ENCODE data around the gene USP21. TPM values are rescaled to one million over a fixed set of nuclear protein-coding genes. Genes with fewer than 3 reads are reported as not detected.

Gene USP21
- total and polyA plus RNA-seq, 8 donors, result 7.9 to 25.3 (median 11.2) TPM

- Histone ChIP-seq H3K4me3 (no peak overlapping the region), H3K4me1 (peaks cover 4 to 12% (median 6%) of the 10 kb centered on the region in 3 donors), H3K27ac (no peak overlapping the region), H3K27me3 (no peaks in the 10 kb centered on the region), H3K36me3 (peaks cover 0 to 20% (median 0%) of the 10 kb centered on the region in 3 donors), H3K9me3 (no peaks in the 10 kb centered on the region)
- DNase-seq, result no peak
- intact Hi-C loops (cut with DNase I), result no loop called here
- 89% methylated on average over 4 of the region's 4 CpGs for WGBS, 2 donors
- no peak for TF ChIP-seq CTCF (IDR thresholded peaks at IDR 0.05)
- no peak for ATAC-seq
- no peak for FAIRE-seq
Measured at GRCh38 chr1:161128591-161129420, 30.5 kb upstream of the USP21 start.

GRCh38 chr1:161130266-161130665 is 29.0 kb upstream of the USP21 start:
- Histone ChIP-seq H3K36me3 (peaks cover 0 to 10% (median 0%) of the 10 kb centered on the region in 3 donors), H3K9me3 (no peaks in the 10 kb centered on the region), H3K27ac (no peak overlapping the region), H3K4me1 (peaks cover 6 to 12% (median 9%) of the 10 kb centered on the region in 3 donors), H3K4me3 (no peak overlapping the region), H3K27me3 (no peaks in the 10 kb centered on the region)
- TF ChIP-seq CTCF (IDR thresholded peaks at IDR 0.05), result no peak
- no peak for FAIRE-seq
- no peak for DNase-seq
- WGBS, 2 donors, result 39 to 47% methylated on average over 1 of the region's 1 CpG
- intact Hi-C loops (cut with DNase I), result loop anchor here in 1 of 3 donors (10.0 kb wide), 1 partner anchor 295 kb away; no protein-coding TSS in a partner anchor
- no peak for ATAC-seq

- no peak for TF ChIP-seq CTCF (IDR thresholded peaks at IDR 0.05)
- WGBS, 2 donors, result 2 to 4% methylated on average over 22 of the region's 22 CpGs
- Histone ChIP-seq H3K9me3 (no peaks in the 10 kb centered on the region), H3K27ac (peak overlapping the region; percentile 87 to 97 (median 92)), H3K4me3 (peak overlapping the region; percentile 51 to 79 (median 64)), H3K4me1 (peaks cover 6 to 12% (median 9%) of the 10 kb centered on the region in 3 donors), H3K36me3 (peaks cover 0 to 4% (median 0%) of the 10 kb centered on the region in 3 donors), H3K27me3 (no peaks in the 10 kb centered on the region)
- intact Hi-C loops (cut with DNase I), result loop anchor here in 1 of 3 donors (10.0 kb wide), 1 partner anchor 297 kb away; no protein-coding TSS in a partner anchor
- DNase-seq (no peak), FAIRE-seq (no peak), ATAC-seq (peak in 3 of 4 donors; percentile 5 to 15 (median 10))
Measured at GRCh38 chr1:161131523-161132409, 27.5 kb upstream of the USP21 start.

- ATAC-seq (peak; percentile 89 to 95 (median 93)), FAIRE-seq (no peak), DNase-seq (peak; percentile 89 to 96 (median 94))
- peak within 1 kb of the TSS; percentile 87 to 97 (median 92) for H3K27ac ChIP-seq
- TF ChIP-seq CTCF (IDR thresholded peaks at IDR 0.05), result no peak
- peak within 1 kb of the TSS; percentile 51 to 79 (median 64) for H3K4me3 ChIP-seq
- H3K9me3 ChIP-seq, result no peaks in the 10 kb centered on the region
- H3K4me1 ChIP-seq, result peaks cover 6 to 12% (median 9%) of the 10 kb centered on the region in 3 donors
- intact Hi-C loops (cut with DNase I), result loop anchor here in 1 of 3 donors (10.0 kb wide), 1 partner anchor 298 kb away; no protein-coding TSS in a partner anchor
- peaks cover 0 to 4% (median 0%) of the 10 kb centered on the region in 3 donors for H3K36me3 ChIP-seq
- no peaks in the 10 kb centered on the region for H3K27me3 ChIP-seq
- 0 to 1% methylated on average over 65 to 68 of the region's 68 CpGs for WGBS, 2 donors
Measured at GRCh38 chr1:161132410-161133219, 26.7 kb upstream of the USP21 start, which contains the start of gene DEDD. Gene DEDD (minus strand): TSS chr1:161132667. CDS start chr1:161124462, 8,205 bp downstream.
